DND-41 (cell line): ENCODE results near the gene KRT82.

ENCODE experiments used
- ATAC-seq: fragments of 200-7000 bp; cut with Tn5 transposase; 3 replicates; pipeline ENCODE4 v1.9.1; 2021; ENCODE audit warnings: low read depth; ENCODE audit not compliant: insufficient read depth
- DNase-seq: peaks from one replicate; pipeline ENCODE4 v3.0.0-alpha.2; 2020
- H2AFZ ChIP-seq: 2 replicates; pipeline ENCODE4 v1.6.0; 2012; ENCODE audit warnings: low read depth, low read length
- H3K27ac ChIP-seq: 2 replicates; pipeline ENCODE4 v1.5.1; 2012; ENCODE audit warnings: low read length, inconsistent platforms
- H3K27me3 ChIP-seq: fragments of 200-600 bp; sonication (generic); 2 replicates; pipeline ENCODE4 v1.6.0; 2012; ENCODE audit warnings: low read length, mild to moderate bottlenecking, inconsistent platforms; ENCODE audit not compliant: insufficient read depth, poor library complexity
- H3K36me3 ChIP-seq: 2 replicates; pipeline ENCODE4 v1.5.1; 2012; ENCODE audit warnings: low read length, inconsistent platforms; ENCODE audit not compliant: insufficient read depth
- H3K4me1 ChIP-seq: 2 replicates; pipeline ENCODE4 v1.5.1; 2012; ENCODE audit warnings: mild to moderate bottlenecking, low read length; ENCODE audit not compliant: insufficient read depth
- H3K4me2 ChIP-seq: 2 replicates; pipeline ENCODE4 v1.6.0; 2012; ENCODE audit warnings: mild to moderate bottlenecking, moderate library complexity, low read length, inconsistent platforms; ENCODE audit not compliant: insufficient read depth
- H3K4me3 ChIP-seq, 2 experiments: fragments of 200-600 bp in 1 of 2; shearing (Covaris generic) in 1 of 2; 2 replicates each; pipeline ENCODE4 v1.5.1; 2012 to 2016; ENCODE audit warnings: inconsistent platforms in 2 of 2, low read length in 2 of 2, mild to moderate bottlenecking in 2 of 2, low read depth in 1 of 2, moderate library complexity in 1 of 2
- H3K79me2 ChIP-seq: 2 replicates; pipeline ENCODE4 v1.6.0; 2012; ENCODE audit warnings: low read length, inconsistent platforms; ENCODE audit not compliant: insufficient read depth
- H3K9ac ChIP-seq: 2 replicates; pipeline ENCODE4 v1.6.0; 2012; ENCODE audit warnings: low read depth, mild to moderate bottlenecking, inconsistent platforms, low read length, moderate library complexity
- H3K9me3 ChIP-seq: 2 replicates; pipeline ENCODE4 v1.5.1; 2012; ENCODE audit warnings: low read length, moderate library complexity, mild to moderate bottlenecking, inconsistent platforms; ENCODE audit not compliant: insufficient read depth, severe bottlenecking
- H4K20me1 ChIP-seq: 2 replicates; pipeline ENCODE4 v1.6.0; 2012; ENCODE audit warnings: low read length; ENCODE audit not compliant: insufficient read depth
- CTCF ChIP-seq: IDR thresholded peaks from 2 replicates; pipeline ENCODE4 v1.5.1; 2012; ENCODE audit warnings: borderline replicate concordance, low read length, moderate library complexity, mild to moderate bottlenecking; ENCODE audit not compliant: poor library complexity, severe bottlenecking; ENCODE audit errors: extremely low read depth
- EZH2 ChIP-seq: IDR thresholded peaks from 3 replicates; pipeline ENCODE4 v1.6.1; 2012; ENCODE audit warnings: borderline replicate concordance, low read depth, mild to moderate bottlenecking, moderate library complexity, low read length, inconsistent platforms; ENCODE audit not compliant: severe bottlenecking

The KRT82 gene

GRCh38 chr12:52385226-52385702 lies 20.9 kb downstream of the KRT82 start, which contains the start of gene KRT84:
Gene KRT84, minus strand, starts transcription at chr12:52385652. Its CDS starts 67 bp downstream, at chr12:52385585.
- H3K9ac ChIP-seq: no peak within 1 kb of the TSS
- H3K4me1 ChIP-seq: no peaks in the 10 kb centered on the region
- no peak for ATAC-seq
- no peaks in the 10 kb centered on the region for H3K9me3 ChIP-seq
- H4K20me1 ChIP-seq: peaks cover 4% of the 10 kb centered on the region
- H2AFZ ChIP-seq: no peak within 1 kb of the TSS
- H3K27ac ChIP-seq: no peak within 1 kb of the TSS
- peaks cover 44% of the 10 kb centered on the region for H3K27me3 ChIP-seq
- H3K36me3 ChIP-seq: no peaks in the 10 kb centered on the region
- no peaks in the 10 kb centered on the region for H3K79me2 ChIP-seq
- H3K4me3 ChIP-seq: no peak within 1 kb of the TSS
- TF ChIP-seq CTCF (no peak), EZH2 (no peak)
- no peak within 1 kb of the TSS for H3K4me2 ChIP-seq
- DNase-seq: no peak

GRCh38 chr12:52383331-52383730 lies 22.8 kb downstream of the KRT82 start:
- no peaks in the 10 kb centered on the region for H3K9me3 ChIP-seq
- no peaks in the 10 kb centered on the region for H4K20me1 ChIP-seq
- H3K4me3 ChIP-seq: no peak overlapping the region
- H3K27me3 ChIP-seq: peaks cover 32% of the 10 kb centered on the region
- TF ChIP-seq EZH2 (no peak), CTCF (no peak)
- H3K27ac ChIP-seq: no peak overlapping the region
- no peak for DNase-seq
- H3K4me1 ChIP-seq: no peaks in the 10 kb centered on the region
- no peak overlapping the region for H3K4me2 ChIP-seq
- no peak overlapping the region for H3K9ac ChIP-seq
- no peaks in the 10 kb centered on the region for H3K79me2 ChIP-seq
- no peak overlapping the region for H2AFZ ChIP-seq
- H3K36me3 ChIP-seq: no peaks in the 10 kb centered on the region
- no peak for ATAC-seq

- TF ChIP-seq EZH2 (no peak), CTCF (no peak)
- Histone ChIP-seq H3K27me3 (peaks cover 28% of the 10 kb centered on the region), H3K4me1 (no peaks in the 10 kb centered on the region), H3K4me2 (no peak overlapping the region), H3K9me3 (no peaks in the 10 kb centered on the region), H2AFZ (no peak overlapping the region), H3K9ac (no peak overlapping the region), H4K20me1 (no peaks in the 10 kb centered on the region), H3K27ac (no peak overlapping the region), H3K36me3 (no peaks in the 10 kb centered on the region), H3K4me3 (no peak overlapping the region), H3K79me2 (no peaks in the 10 kb centered on the region)
- DNase-seq (no peak), ATAC-seq (no peak)
Measured at GRCh38 chr12:52382854-52383253, 23.3 kb downstream of the KRT82 start.

- Histone ChIP-seq H3K9ac (no peak overlapping the region), H3K4me2 (no peak overlapping the region), H4K20me1 (peaks cover under 1% of the 10 kb centered on the region; the same call in 1 of the 2 replicates), H3K27me3 (peaks cover 28% of the 10 kb centered on the region), H2AFZ (no peak overlapping the region), H3K36me3 (no peaks in the 10 kb centered on the region), H3K4me1 (no peaks in the 10 kb centered on the region), H3K9me3 (no peaks in the 10 kb centered on the region), H3K4me3 (no peak overlapping the region), H3K79me2 (no peaks in the 10 kb centered on the region), H3K27ac (no peak overlapping the region)
- ATAC-seq: no peak
- DNase-seq: no peak
- TF ChIP-seq EZH2 (no peak), CTCF (no peak)
Measured at GRCh38 chr12:52381206-52381605, 24.9 kb downstream of the KRT82 start.
